HepG2 (cell line): ENCODE data around the gene EFNA2. TPM values are rescaled to one million over a fixed set of nuclear protein-coding genes. Genes with fewer than 3 reads are reported as not detected.
A peak's percentile ranks its signal among the peaks of the same experiment; 100 is the strongest.

Experiments
- HMG20B ChIP-seq: conservative IDR thresholded peaks from 2 replicates; pipeline ENCODE4 v1.6.1; 2016; ENCODE audit warnings: missing genetic modification reagents, missing compliant biosample characterization
- HMGA1 ChIP-seq: sonication (generic); formaldehyde crosslinking; conservative IDR thresholded peaks from 2 replicates; pipeline ENCODE4 v1.4.0; 2020; ENCODE audit warnings: missing genetic modification reagents
- KDM1A ChIP-seq: IDR thresholded peaks from 2 replicates; pipeline ENCODE4 v1.6.1; 2016; ENCODE audit warnings: missing compliant biosample characterization
- MIER3 ChIP-seq: IDR thresholded peaks from 2 replicates; pipeline ENCODE4 v1.6.1; 2016; ENCODE audit warnings: missing compliant biosample characterization, borderline replicate concordance
- POLR2AphosphoS2 ChIP-seq: IDR thresholded peaks from 2 replicates; pipeline ENCODE4 v1.6.1; 2011; ENCODE audit warnings: low read depth, low read length, improper control_type of control experiment
- SOX6 ChIP-seq, 2 experiments: fragments of 450-650 bp in 1 of 2; sonication (generic) in 1 of 2; formaldehyde crosslinking in 1 of 2; IDR thresholded peaks; 2 replicates each; pipeline versions ENCODE4 v1.4.0 to v1.6.1; 2017 to 2020; ENCODE audit warnings: antibody characterized with exemption in 1 of 2, mild to moderate bottlenecking in 1 of 2, missing genetic modification reagents in 1 of 2
- THYN1 ChIP-seq: sonication (generic); formaldehyde crosslinking; IDR thresholded peaks from 2 replicates; pipeline ENCODE4 v1.8.1; 2023; ENCODE audit warnings: low read depth, mild to moderate bottlenecking, moderate library complexity, missing genetic modification reagents, borderline replicate concordance
- ZBTB20 ChIP-seq: sonication (generic); formaldehyde crosslinking; IDR thresholded peaks from 2 replicates; pipeline ENCODE4 v1.8.1; 2023; ENCODE audit warnings: missing genetic modification reagents, low read depth, mild to moderate bottlenecking, borderline replicate concordance
- ZKSCAN1 ChIP-seq: fragments of 150-350 bp; IDR thresholded peaks from 2 replicates; pipeline ENCODE4 v1.6.1; 2014; ENCODE audit warnings: low read length
- ZNF10 ChIP-seq: sonication (generic); formaldehyde crosslinking; IDR thresholded peaks from 2 replicates; pipeline ENCODE4 v1.4.0; 2020; ENCODE audit warnings: mild to moderate bottlenecking, low read depth, missing genetic modification reagents, borderline replicate concordance
- ZNF124 ChIP-seq: sonication (generic); formaldehyde crosslinking; IDR thresholded peaks from 2 replicates; pipeline ENCODE4 v1.4.0; 2020; ENCODE audit warnings: missing genetic modification reagents
- ZNF256 ChIP-seq: sonication (generic); formaldehyde crosslinking; conservative IDR thresholded peaks from 2 replicates; pipeline ENCODE4 v1.4.0; 2020; ENCODE audit warnings: missing genetic modification reagents
- ZNF30 ChIP-seq: sonication (generic); formaldehyde crosslinking; IDR thresholded peaks from 2 replicates; pipeline ENCODE4 v1.5.0; 2020; ENCODE audit warnings: mild to moderate bottlenecking, missing genetic modification reagents
- ZNF329 ChIP-seq: sonication (generic); formaldehyde crosslinking; IDR thresholded peaks from 2 replicates; pipeline ENCODE4 v1.9.0; 2021; ENCODE audit warnings: low read depth, mild to moderate bottlenecking, missing genetic modification reagents
- ZNF333 ChIP-seq: sonication (generic); formaldehyde crosslinking; IDR thresholded peaks from 2 replicates; pipeline ENCODE4 v1.4.0; 2020; ENCODE audit warnings: mild to moderate bottlenecking, missing genetic modification reagents, borderline replicate concordance
- ZNF563 ChIP-seq: sonication (generic); formaldehyde crosslinking; IDR thresholded peaks from 2 replicates; pipeline ENCODE4 v1.8.0; 2022; ENCODE audit warnings: mild to moderate bottlenecking, moderate library complexity, missing genetic modification reagents
- ZNF841 ChIP-seq: sonication (generic); formaldehyde crosslinking; IDR thresholded peaks from 2 replicates; pipeline ENCODE4 v1.8.1; 2023; ENCODE audit warnings: missing genetic modification reagents, borderline replicate concordance
- ZSCAN31 ChIP-seq: sonication (generic); formaldehyde crosslinking; IDR thresholded peaks from 2 replicates; pipeline ENCODE4 v1.5.0; 2020; ENCODE audit warnings: low read depth, mild to moderate bottlenecking, missing genetic modification reagents
- polyA plus RNA-seq, 8 experiments: library from polyadenylated mRNA; depleted of rRNA in 3 of 8; stranded (reverse) in 7 of 8; unstranded in 1 of 8; fragments of >200 nt; fragmentation: Illumina TruSeq in 4 of 8; extraction: Trizol in 4 of 8; gene quantifications; 2 replicates each; pipeline versions ENCODE4 v1.2.1 to v1.2.3, GENCODE V29; 2011 to 2016; ENCODE audit warnings: low read depth in 4 of 8, missing spikeins in 1 of 8, mixed read lengths in 1 of 8; ENCODE audit not compliant: insufficient read depth in 1 of 8
- total RNA-seq, 5 experiments: library from RNA; depleted of rRNA; stranded (reverse); fragments of >200 nt; fragmentation: Illumina TruSeq; extraction: Trizol; gene quantifications; 2 replicates each; pipeline ENCODE4 v1.2.3, GENCODE V29; 2016; ENCODE audit warnings: low read depth in 1 of 5
- TF ChIP-seq, protein P1 (sequence below): IDR thresholded peaks from 2 replicates; pipeline ENCODE4 v1.6.1; 2016; ENCODE audit warnings: mild to moderate bottlenecking
- TF ChIP-seq, protein P2 (sequence below): sonication (generic); formaldehyde crosslinking; IDR thresholded peaks from 2 replicates; pipeline ENCODE4 v1.4.0; 2020; ENCODE audit warnings: missing genetic modification reagents, borderline replicate concordance
- TF ChIP-seq, protein P3 (sequence below): sonication (generic); formaldehyde crosslinking; IDR thresholded peaks from 2 replicates; pipeline ENCODE4 v1.4.0; 2020; ENCODE audit warnings: missing genetic modification reagents
- TF ChIP-seq, protein P4 (sequence below): sonication (generic); formaldehyde crosslinking; IDR thresholded peaks from 2 replicates; pipeline ENCODE4 v1.8.1; 2023; ENCODE audit warnings: mild to moderate bottlenecking, moderate library complexity, missing genetic modification reagents

EFNA2 gene
- total and polyA plus RNA-seq, 2 of the 13 experiments (the other 11 are each of a cell fraction or from before 2014, with no cell fraction given) = 6.0 to 9.9 TPM

DNA sequence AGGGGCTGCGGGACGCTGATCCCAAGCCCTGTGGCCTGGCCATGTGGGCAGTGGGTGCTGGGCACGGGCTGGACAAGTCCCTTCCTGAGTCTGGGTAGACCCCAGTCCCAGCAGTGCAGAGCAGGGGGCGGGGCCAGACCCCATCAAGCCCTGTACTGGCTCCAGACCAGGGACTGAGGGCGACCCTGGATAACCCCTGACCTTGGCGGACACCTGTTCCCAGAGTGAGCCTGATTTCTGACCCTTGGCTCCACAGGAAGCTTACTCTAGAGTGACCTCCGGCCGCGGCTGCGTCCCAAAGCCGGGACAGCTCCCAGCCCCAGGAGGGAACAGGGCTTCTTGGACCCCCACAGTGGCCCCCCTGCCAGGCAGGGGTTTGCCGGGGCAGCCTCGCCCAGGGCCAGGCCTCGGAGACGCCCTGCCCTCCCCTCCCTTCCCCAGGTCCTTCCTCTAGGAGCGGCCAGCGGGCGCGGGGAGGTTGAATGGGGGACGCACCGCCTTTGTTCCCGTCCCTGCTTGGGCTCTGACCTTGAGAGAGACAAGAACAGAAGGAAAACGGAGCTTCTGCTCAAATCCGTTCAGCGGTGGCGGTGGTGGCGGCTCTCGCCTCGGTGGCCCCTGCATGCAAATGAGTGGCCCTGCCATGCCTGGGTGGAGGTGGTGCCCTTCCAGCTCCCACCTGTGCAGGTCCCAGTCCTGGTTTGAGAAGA, 2.3 kb upstream of the EFNA2 start (continued):
- no peak for TF ChIP-seq ZNF841 (CRISPR knock-in tag)
- TF ChIP-seq ZNF329 (CRISPR knock-in tag) = no peak; the same call in 1 of the 2 replicates
- no peak for TF ChIP-seq HMGA1 (CRISPR knock-in tag)
- TF ChIP-seq, protein P1, sequence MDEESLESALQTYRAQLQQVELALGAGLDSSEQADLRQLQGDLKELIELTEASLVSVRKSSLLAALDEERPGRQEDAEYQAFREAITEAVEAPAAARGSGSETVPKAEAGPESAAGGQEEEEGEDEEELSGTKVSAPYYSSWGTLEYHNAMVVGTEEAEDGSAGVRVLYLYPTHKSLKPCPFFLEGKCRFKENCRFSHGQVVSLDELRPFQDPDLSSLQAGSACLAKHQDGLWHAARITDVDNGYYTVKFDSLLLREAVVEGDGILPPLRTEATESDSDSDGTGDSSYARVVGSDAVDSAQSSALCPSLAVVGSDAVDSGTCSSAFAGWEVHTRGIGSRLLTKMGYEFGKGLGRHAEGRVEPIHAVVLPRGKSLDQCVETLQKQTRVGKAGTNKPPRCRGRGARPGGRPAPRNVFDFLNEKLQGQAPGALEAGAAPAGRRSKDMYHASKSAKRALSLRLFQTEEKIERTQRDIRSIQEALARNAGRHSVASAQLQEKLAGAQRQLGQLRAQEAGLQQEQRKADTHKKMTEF (CRISPR knock-in tag) = no peak
- no peak for TF ChIP-seq ZNF256
- TF ChIP-seq, protein P2, sequence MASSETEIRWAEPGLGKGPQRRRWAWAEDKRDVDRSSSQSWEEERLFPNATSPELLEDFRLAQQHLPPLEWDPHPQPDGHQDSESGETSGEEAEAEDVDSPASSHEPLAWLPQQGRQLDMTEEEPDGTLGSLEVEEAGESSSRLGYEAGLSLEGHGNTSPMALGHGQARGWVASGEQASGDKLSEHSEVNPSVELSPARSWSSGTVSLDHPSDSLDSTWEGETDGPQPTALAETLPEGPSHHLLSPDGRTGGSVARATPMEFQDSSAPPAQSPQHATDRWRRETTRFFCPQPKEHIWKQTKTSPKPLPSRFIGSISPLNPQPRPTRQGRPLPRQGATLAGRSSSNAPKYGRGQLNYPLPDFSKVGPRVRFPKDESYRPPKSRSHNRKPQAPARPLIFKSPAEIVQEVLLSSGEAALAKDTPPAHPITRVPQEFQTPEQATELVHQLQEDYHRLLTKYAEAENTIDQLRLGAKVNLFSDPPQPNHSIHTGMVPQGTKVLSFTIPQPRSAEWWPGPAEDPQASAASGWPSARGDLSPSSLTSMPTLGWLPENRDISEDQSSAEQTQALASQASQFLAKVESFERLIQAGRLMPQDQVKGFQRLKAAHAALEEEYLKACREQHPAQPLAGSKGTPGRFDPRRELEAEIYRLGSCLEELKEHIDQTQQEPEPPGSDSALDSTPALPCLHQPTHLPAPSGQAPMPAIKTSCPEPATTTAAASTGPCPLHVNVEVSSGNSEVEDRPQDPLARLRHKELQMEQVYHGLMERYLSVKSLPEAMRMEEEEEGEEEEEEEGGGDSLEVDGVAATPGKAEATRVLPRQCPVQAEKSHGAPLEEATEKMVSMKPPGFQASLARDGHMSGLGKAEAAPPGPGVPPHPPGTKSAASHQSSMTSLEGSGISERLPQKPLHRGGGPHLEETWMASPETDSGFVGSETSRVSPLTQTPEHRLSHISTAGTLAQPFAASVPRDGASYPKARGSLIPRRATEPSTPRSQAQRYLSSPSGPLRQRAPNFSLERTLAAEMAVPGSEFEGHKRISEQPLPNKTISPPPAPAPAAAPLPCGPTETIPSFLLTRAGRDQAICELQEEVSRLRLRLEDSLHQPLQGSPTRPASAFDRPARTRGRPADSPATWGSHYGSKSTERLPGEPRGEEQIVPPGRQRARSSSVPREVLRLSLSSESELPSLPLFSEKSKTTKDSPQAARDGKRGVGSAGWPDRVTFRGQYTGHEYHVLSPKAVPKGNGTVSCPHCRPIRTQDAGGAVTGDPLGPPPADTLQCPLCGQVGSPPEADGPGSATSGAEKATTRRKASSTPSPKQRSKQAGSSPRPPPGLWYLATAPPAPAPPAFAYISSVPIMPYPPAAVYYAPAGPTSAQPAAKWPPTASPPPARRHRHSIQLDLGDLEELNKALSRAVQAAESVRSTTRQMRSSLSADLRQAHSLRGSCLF (CRISPR knock-in tag) = no peak
- TF ChIP-seq, protein P3, sequence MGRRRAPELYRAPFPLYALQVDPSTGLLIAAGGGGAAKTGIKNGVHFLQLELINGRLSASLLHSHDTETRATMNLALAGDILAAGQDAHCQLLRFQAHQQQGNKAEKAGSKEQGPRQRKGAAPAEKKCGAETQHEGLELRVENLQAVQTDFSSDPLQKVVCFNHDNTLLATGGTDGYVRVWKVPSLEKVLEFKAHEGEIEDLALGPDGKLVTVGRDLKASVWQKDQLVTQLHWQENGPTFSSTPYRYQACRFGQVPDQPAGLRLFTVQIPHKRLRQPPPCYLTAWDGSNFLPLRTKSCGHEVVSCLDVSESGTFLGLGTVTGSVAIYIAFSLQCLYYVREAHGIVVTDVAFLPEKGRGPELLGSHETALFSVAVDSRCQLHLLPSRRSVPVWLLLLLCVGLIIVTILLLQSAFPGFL (CRISPR knock-in tag) = no peak
- no peak for TF ChIP-seq ZNF30 (CRISPR knock-in tag)
- no peak for TF ChIP-seq ZNF10
- TF ChIP-seq ZBTB20 = peak; percentile 61; the same call in 1 of the 2 replicates
- TF ChIP-seq POLR2AphosphoS2 = no peak
- TF ChIP-seq ZKSCAN1 = no peak
- TF ChIP-seq, protein P4, sequence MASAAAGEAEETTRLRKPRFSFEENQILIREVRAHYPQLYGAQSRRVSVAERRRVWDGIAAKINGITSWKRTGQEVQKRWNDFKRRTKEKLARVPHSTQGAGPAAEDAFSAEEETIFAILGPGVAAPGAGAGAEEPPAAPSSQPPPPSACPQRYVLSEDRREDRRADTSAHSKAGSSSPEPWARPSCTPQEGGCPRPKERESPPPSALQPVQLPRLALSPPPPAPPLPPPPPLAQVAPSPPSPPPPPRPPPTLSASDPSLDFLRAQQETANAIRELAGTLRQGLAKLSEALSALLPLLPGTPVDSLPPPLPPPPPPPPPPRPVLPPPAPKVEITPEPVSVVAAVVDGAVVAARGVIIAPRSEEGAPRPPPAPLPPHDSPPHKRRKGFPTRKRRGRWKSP (CRISPR knock-in tag) = no peak
- TF ChIP-seq KDM1A (CRISPR knock-in tag) = no peak
- TF ChIP-seq THYN1 (CRISPR knock-in tag) = no peak
- peak; percentile 24; the same call in 1 of the 2 replicates for TF ChIP-seq ZNF563
- peak; percentile 61; the same call in 1 of the 2 replicates for TF ChIP-seq HMG20B (CRISPR knock-in tag)
- no peak for TF ChIP-seq ZNF124 (CRISPR knock-in tag)
- TF ChIP-seq SOX6 (IDR thresholded peaks at IDR 0.05) = no peak
- TF ChIP-seq SOX6 (CRISPR knock-in tag; IDR thresholded peaks at IDR 0.05) = peak; percentile 73
- no peak for TF ChIP-seq ZNF333 (CRISPR knock-in tag)
- 0 out of 2 replicates have a peak, but pooled peaks have one; percentile 48 for TF ChIP-seq ZSCAN31 (CRISPR knock-in tag)
- no peak for TF ChIP-seq MIER3
